SW 1271 (cell line): ENCODE results near the gene TPRKB.
"Not testable (repeated sequence)": the region's sequence is repeated elsewhere in the genome, so short reads cannot be mapped to it uniquely, and the experiment has no call there.

Source experiments
- DNase-seq, 2 experiments: peaks; one replicate each; lab custom pipeline; 2025; lab: John Stamatoyannopoulos, UW

The TPRKB gene

GRCh38 chr2:73736855-73737779 lies at the start of gene TPRKB:
Gene TPRKB, minus strand, starts transcription at chr2:73737345. Its CDS starts 2,776 bp downstream, at chr2:73734569.
- peak; percentile 88 to 97 for DNase-seq

- not testable (repeated sequence) for DNase-seq
These were observed 46.7 kb upstream of the TPRKB start, which contains the start of gene C2orf78 for GRCh38 chr2:73783883-73784282. Gene C2orf78, plus strand, starts transcription at chr2:73784183. Its CDS starts 127 bp downstream, at chr2:73784310.

GRCh38 chr2:73783402-73783801 lies 46.3 kb upstream of the TPRKB start:
- not testable (repeated sequence) for DNase-seq

GRCh38 chr2:73780237-73780582 lies 43.1 kb upstream of the TPRKB start:
- no peak for DNase-seq

GRCh38 chr2:73779467-73780236 lies 42.5 kb upstream of the TPRKB start, which contains the start of gene DUSP11:
Gene DUSP11, minus strand, starts transcription at chr2:73780103. Its CDS starts 129 bp downstream, at chr2:73779974.
- DNase-seq = peak; percentile 80 to 86

GRCh38 chr2:73778867-73779466 lies 41.8 kb upstream of the TPRKB start:
- DNase-seq = not testable (repeated sequence)

- no peak for DNase-seq
These were observed 39.8 kb upstream of the TPRKB start for GRCh38 chr2:73776869-73777519.

- no peak for DNase-seq
These were observed 39.2 kb upstream of the TPRKB start for GRCh38 chr2:73776381-73776780.

GRCh38 chr2:73772819-73773218 lies 35.7 kb upstream of the TPRKB start:
- no peak for DNase-seq

- DNase-seq = no peak
These were observed 33.6 kb upstream of the TPRKB start for GRCh38 chr2:73770725-73771124.

GRCh38 chr2:73766994-73767393 lies 29.8 kb upstream of the TPRKB start:
- DNase-seq = no peak

GRCh38 chr2:73766349-73766748 lies 29.2 kb upstream of the TPRKB start:
- DNase-seq = no peak

GRCh38 chr2:73764945-73765344 lies 27.8 kb upstream of the TPRKB start:
- no peak for DNase-seq

- DNase-seq = peak in 1 of 2 experiments; percentile 19
These were observed 25.4 kb upstream of the TPRKB start for GRCh38 chr2:73762571-73762970.

GRCh38 chr2:73759904-73760303 lies 22.8 kb upstream of the TPRKB start:
- DNase-seq = no peak

GRCh38 chr2:73759285-73759764 lies 22.2 kb upstream of the TPRKB start:
- DNase-seq = no peak

- not testable (repeated sequence) for DNase-seq
These were observed 17.2 kb upstream of the TPRKB start for GRCh38 chr2:73754332-73754731.

GRCh38 chr2:73749314-73749713 lies 12.2 kb upstream of the TPRKB start:
- DNase-seq = no peak

GRCh38 chr2:73746877-73747208 lies 9.7 kb upstream of the TPRKB start:
- DNase-seq = no peak

- no peak for DNase-seq
These were observed 9.1 kb upstream of the TPRKB start for GRCh38 chr2:73746015-73746876.

GRCh38 chr2:73740767-73741166 lies 3.6 kb upstream of the TPRKB start:
- DNase-seq = no peak
